AG09319 (cell line): ENCODE results near the gene MYO7B.

Source experiments
- DNase-seq: peaks from one replicate; pipeline ENCODE4 v3.0.0-alpha.2; 2010; ENCODE audit warnings: low read depth; ENCODE audit errors: extremely low read depth
- CTCF ChIP-seq: IDR thresholded peaks from 2 replicates; pipeline ENCODE4 v1.5.1; 2011; ENCODE audit warnings: low read depth, mild to moderate bottlenecking, inconsistent platforms, low read length, moderate library complexity

MYO7B gene

DNA sequence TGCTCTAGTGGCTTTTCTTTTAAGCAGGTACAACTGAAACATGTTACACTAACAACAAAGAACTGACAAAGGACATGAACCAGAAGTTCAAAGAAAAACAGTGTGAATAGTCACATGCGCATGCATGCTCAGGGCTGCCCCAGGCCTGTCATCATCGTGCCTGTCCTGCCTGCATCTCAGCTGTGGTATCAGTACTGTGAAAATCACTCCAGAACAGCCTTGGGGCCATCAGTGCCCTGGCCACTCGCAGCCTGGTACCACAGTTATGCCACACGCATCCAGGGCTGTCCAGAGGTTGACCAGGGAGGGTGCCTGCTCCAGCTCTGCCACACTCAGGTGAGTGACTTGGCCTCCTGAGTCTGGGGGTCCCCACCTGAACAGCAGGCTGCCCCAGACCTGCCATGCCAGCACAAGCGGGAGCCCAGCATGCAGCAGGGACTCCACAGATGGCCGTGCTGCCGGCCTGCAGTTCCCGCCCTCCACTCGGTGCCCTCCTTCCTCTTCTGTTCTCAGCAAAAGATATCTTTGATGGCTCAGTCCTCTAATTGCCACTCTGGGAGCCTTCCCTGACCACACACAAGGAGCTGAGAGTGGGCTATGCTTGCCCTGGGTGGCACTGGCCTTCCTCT lies 127.6 kb downstream of the MYO7B start:
- TF ChIP-seq CTCF, result no peak
- DNase-seq, result no peak

- no peak for DNase-seq
Measured at GRCh38 chr2:127663566-127664064, 128.1 kb downstream of the MYO7B start.

GRCh38 chr2:127664065-127664894 lies 128.8 kb downstream of the MYO7B start:
- no peak for DNase-seq
- TF ChIP-seq CTCF, result no peak

More at GRCh38 chr2:127663566-127664064, 128.1 kb downstream of the MYO7B start:
- TF ChIP-seq CTCF, result no peak

DNA sequence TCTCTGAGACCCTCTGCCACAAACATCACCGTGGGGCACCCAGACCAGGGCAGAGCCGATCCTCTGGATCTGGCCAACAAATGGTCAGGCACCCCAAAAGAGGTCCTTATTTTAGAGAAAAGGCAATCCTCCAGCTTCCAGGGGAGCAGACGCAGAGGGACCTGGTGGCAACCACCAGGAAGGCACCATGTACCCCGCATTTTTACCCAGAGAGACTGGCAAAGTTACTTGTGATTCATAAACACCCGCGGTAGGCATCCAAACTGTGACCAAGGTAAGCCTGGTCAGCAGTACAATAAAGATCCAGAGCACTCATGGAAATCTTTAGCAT lies 129.4 kb downstream of the MYO7B start:
- DNase-seq, result no peak
- no peak for TF ChIP-seq CTCF

DNA sequence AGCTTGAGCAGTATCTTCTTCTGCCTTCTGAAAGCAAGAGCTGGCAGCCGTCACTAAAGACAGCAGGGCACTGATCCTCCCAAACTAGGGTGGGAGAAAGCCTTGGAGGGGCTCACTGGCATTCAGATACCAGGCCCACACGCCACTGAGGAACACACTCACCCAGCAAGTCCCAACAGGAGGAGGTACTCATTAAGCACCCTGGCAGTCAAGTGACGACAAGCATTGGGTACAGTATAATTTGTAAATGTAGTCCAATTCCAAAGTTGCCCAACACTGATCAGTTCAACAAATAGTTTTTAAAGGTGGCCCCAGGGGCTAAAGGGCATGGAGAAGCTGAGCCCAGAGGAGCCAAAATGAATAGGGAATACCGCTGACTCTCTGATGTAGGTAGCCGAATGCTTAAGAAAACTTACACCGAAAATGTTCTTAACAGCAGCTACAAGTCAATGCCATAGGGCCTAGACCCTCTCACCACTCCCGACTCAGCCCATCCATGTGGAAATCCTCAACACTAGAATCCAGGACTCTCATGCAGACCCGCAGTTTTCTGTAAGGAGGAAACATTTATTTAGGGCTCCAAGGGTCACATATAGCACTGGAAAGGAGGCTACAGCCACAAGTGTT lies 129.9 kb downstream of the MYO7B start:
- TF ChIP-seq CTCF, result no peak
- no peak for DNase-seq

DNA sequence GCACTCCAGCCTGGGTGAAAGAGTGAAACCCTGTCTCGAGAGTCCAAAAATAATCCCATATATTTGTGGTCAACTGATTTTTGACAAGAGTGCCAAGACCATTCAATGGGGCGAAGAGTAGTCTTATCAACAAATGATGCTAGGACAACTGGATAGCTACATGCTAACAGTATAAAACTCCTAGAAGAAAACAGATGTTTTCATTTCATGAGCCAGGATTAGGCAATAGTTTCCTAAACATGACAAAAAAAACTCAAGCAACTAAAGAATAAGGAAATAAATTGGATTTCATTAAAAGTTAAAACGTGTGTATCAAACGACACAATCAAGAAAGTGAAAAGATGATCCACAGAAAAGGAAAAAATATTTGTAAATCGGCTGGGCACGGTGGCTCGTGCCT lies 133.6 kb downstream of the MYO7B start:
- no peak for TF ChIP-seq CTCF
- DNase-seq, result peak; percentile 10
